Mesothelial cell of epicardium (in vitro differentiated cells): ENCODE data around the gene TMEM163. TPM values are rescaled to one million over a fixed set of nuclear protein-coding genes. Genes with fewer than 3 reads are reported as not detected.

ENCODE experiments used
- DNase-seq, 2 experiments: peaks; one replicate each; pipeline ENCODE4 v3.0.0; 2021; ENCODE audit warnings: low spot score in 2 of 2; ENCODE audit not compliant: unreplicated experiment in 2 of 2
- H3K27ac Mint-ChIP-seq: 2 replicates; pipeline ENCODE4 v1.8.0; 2021; ENCODE audit warnings: mixed read lengths
- H3K27me3 Mint-ChIP-seq: 2 replicates; pipeline ENCODE4 v1.8.0; 2021; ENCODE audit warnings: low read depth, mixed read lengths
- H3K36me3 Mint-ChIP-seq: 2 replicates; pipeline ENCODE4 v1.8.0; 2021; ENCODE audit warnings: mixed read lengths
- H3K4me1 Mint-ChIP-seq: 2 replicates; pipeline ENCODE4 v1.8.0; 2021; ENCODE audit warnings: mixed read lengths
- H3K4me3 Mint-ChIP-seq: 2 replicates; pipeline ENCODE4 v1.8.0; 2021; ENCODE audit warnings: mild to moderate bottlenecking, moderate library complexity, mixed read lengths
- H3K9me3 Mint-ChIP-seq: 2 replicates; pipeline ENCODE4 v1.8.0; 2021; ENCODE audit warnings: mixed read lengths
- CTCF ChIP-seq: fragments of 200-600 bp; sonication (generic); IDR thresholded peaks from one replicate; pipeline ENCODE4 v1.5.0; 2021; ENCODE audit warnings: antibody characterized with exemption; ENCODE audit not compliant: unreplicated experiment
- total RNA-seq: library from RNA; stranded (reverse); gene quantifications from 3 replicates; pipeline ENCODE4 v1.2.1, GENCODE V29; 2021

Gene TMEM163
- total RNA-seq, 1 donor from 2014 or later, result 0.47 TPM

GRCh38 chr2:134581877-134582546 lies 136.8 kb downstream of the TMEM163 start:
- Mint-ChIP-seq H3K27ac (no peak overlapping the region), H3K4me3 (no peak overlapping the region), H3K4me1 (no peaks in the 10 kb centered on the region), H3K9me3 (no peaks in the 10 kb centered on the region), H3K27me3 (peaks cover 10% of the 10 kb centered on the region), H3K36me3 (no peaks in the 10 kb centered on the region)
- no peak for DNase-seq
- TF ChIP-seq CTCF, result no peak

GRCh38 chr2:134578316-134578715 lies 140.5 kb downstream of the TMEM163 start:
- TF ChIP-seq CTCF, result no peak
- no peak for DNase-seq
- no peaks in the 10 kb centered on the region for H3K9me3 Mint-ChIP-seq
- H3K36me3 Mint-ChIP-seq, result no peaks in the 10 kb centered on the region
- H3K4me1 Mint-ChIP-seq, result no peaks in the 10 kb centered on the region
- no peak overlapping the region for H3K4me3 Mint-ChIP-seq
- peaks cover 13% of the 10 kb centered on the region for H3K27me3 Mint-ChIP-seq
- no peak overlapping the region for H3K27ac Mint-ChIP-seq

- no peak for TF ChIP-seq CTCF
- H3K27me3 Mint-ChIP-seq, result peaks cover 15% of the 10 kb centered on the region
- DNase-seq, result no peak
- H3K27ac Mint-ChIP-seq, result no peak overlapping the region
- H3K4me3 Mint-ChIP-seq, result no peak overlapping the region
- H3K4me1 Mint-ChIP-seq, result no peaks in the 10 kb centered on the region
- no peaks in the 10 kb centered on the region for H3K9me3 Mint-ChIP-seq
- no peaks in the 10 kb centered on the region for H3K36me3 Mint-ChIP-seq
These were observed 142.3 kb downstream of the TMEM163 start for GRCh38 chr2:134576478-134576877.

GRCh38 chr2:134575888-134576287 lies 142.9 kb downstream of the TMEM163 start:
- no peaks in the 10 kb centered on the region for H3K36me3 Mint-ChIP-seq
- H3K27ac Mint-ChIP-seq, result no peak overlapping the region
- H3K9me3 Mint-ChIP-seq, result no peaks in the 10 kb centered on the region
- no peak for DNase-seq
- peaks cover 18% of the 10 kb centered on the region for H3K27me3 Mint-ChIP-seq
- H3K4me3 Mint-ChIP-seq, result no peak overlapping the region
- TF ChIP-seq CTCF, result no peak
- H3K4me1 Mint-ChIP-seq, result no peaks in the 10 kb centered on the region

GRCh38 chr2:134574611-134575330 lies 144.0 kb downstream of the TMEM163 start:
- TF ChIP-seq CTCF, result no peak
- no peak for DNase-seq
- Mint-ChIP-seq H3K27ac (no peak overlapping the region), H3K9me3 (no peaks in the 10 kb centered on the region), H3K4me1 (no peaks in the 10 kb centered on the region), H3K27me3 (peaks cover 22% of the 10 kb centered on the region), H3K36me3 (no peaks in the 10 kb centered on the region), H3K4me3 (no peak overlapping the region)
